Measurements from ENCODE around the gene USP17L29.
"Not testable (repeated sequence)": the region's sequence is repeated elsewhere in the genome, so short reads cannot be mapped to it uniquely, and the experiment has no call there.

USP17L29 gene, protein sequence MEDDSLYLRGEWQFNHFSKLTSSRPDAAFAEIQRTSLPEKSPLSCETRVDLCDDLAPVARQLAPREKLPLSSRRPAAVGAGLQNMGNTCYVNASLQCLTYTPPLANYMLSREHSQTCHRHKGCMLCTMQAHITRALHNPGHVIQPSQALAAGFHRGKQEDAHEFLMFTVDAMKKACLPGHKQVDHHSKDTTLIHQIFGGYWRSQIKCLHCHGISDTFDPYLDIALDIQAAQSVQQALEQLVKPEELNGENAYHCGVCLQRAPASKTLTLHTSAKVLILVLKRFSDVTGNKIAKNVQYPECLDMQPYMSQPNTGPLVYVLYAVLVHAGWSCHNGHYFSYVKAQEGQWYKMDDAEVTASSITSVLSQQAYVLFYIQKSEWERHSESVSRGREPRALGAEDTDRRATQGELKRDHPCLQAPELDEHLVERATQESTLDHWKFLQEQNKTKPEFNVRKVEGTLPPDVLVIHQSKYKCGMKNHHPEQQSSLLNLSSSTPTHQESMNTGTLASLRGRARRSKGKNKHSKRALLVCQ

GRCh38 chr4:9353338-9353737 lies at the start of gene USP17L29:
Gene USP17L29, plus strand, starts transcription at chr4:9353638. Its CDS starts 0 bp downstream, at chr4:9353638.
- DNase-seq: not testable (repeated sequence)

GRCh38 chr4:9324191-9324590 lies 29.2 kb upstream of the USP17L29 start:
- not testable (repeated sequence) for DNase-seq

GRCh38 chr4:9324865-9325264 lies 28.6 kb upstream of the USP17L29 start, which contains the start of gene USP17L24:
Gene USP17L24, plus strand, starts transcription at chr4:9325165. Its CDS starts 0 bp downstream, at chr4:9325165.
- not testable (repeated sequence) for DNase-seq

DNA sequence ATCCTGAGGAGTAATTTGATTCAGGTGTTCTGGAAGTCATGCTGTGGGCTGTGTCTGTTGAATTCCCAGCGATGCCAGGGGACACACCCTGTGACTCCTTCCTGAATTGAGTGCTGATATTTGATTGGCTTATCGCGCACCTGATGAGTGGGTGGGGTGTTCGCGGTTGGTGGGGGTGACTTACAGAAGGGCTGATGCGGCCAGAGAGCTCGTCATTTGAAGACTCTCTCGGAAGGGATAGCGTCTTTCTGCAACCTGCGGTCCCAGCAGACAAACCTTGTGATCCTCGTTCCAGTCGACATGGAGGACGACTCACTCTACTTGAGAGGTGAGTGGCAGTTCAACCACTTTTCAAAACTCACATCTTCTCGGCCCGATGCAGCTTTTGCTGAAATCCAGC lies 23.8 kb upstream of the USP17L29 start, which contains the start of gene USP17L25:
Gene USP17L25, plus strand, starts transcription at position 301 of the 400 bp plus-strand sequence. Its CDS starts 0 bp downstream, at position 301.
- DNase-seq: not testable (repeated sequence)

DNA sequence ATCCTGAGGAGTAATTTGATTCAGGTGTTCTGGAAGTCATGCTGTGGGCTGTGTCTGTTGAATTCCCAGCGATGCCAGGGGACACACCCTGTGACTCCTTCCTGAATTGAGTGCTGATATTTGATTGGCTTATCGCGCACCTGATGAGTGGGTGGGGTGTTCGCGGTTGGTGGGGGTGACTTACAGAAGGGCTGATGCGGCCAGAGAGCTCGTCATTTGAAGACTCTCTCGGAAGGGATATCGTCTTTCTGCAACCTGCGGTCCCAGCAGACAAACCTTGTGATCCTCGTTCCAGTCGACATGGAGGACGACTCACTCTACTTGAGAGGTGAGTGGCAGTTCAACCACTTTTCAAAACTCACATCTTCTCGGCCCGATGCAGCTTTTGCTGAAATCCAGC lies 19.1 kb upstream of the USP17L29 start, which contains the start of gene USP17L26:
Gene USP17L26, plus strand, starts transcription at position 301 of the 400 bp plus-strand sequence. Its CDS starts 0 bp downstream, at position 301.
- DNase-seq: not testable (repeated sequence)

GRCh38 chr4:9339103-9339502 lies 14.3 kb upstream of the USP17L29 start, which contains the start of gene USP17L5:
Gene USP17L5, plus strand, starts transcription at chr4:9339403. Its CDS starts 0 bp downstream, at chr4:9339403.
- not testable (repeated sequence) for DNase-seq

GRCh38 chr4:9343848-9344247 lies 9.6 kb upstream of the USP17L29 start, which contains the start of gene USP17L27:
Gene USP17L27, plus strand, starts transcription at chr4:9344148. Its CDS starts 0 bp downstream, at chr4:9344148.
- DNase-seq: not testable (repeated sequence)

DNA sequence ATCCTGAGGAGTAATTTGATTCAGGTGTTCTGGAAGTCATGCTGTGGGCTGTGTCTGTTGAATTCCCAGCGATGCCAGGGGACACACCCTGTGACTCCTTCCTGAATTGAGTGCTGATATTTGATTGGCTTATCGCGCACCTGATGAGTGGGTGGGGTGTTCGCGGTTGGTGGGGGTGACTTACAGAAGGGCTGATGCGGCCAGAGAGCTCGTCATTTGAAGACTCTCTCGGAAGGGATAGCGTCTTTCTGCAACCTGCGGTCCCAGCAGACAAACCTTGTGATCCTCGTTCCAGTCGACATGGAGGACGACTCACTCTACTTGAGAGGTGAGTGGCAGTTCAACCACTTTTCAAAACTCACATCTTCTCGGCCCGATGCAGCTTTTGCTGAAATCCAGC lies 4.8 kb upstream of the USP17L29 start, which contains the start of gene USP17L28:
Gene USP17L28, plus strand, starts transcription at position 301 of the 400 bp plus-strand sequence. Its CDS starts 0 bp downstream, at position 301.
- not testable (repeated sequence) for DNase-seq

GRCh38 chr4:9350866-9351265 lies 2.6 kb upstream of the USP17L29 start:
- DNase-seq: not testable (repeated sequence)

DNA sequence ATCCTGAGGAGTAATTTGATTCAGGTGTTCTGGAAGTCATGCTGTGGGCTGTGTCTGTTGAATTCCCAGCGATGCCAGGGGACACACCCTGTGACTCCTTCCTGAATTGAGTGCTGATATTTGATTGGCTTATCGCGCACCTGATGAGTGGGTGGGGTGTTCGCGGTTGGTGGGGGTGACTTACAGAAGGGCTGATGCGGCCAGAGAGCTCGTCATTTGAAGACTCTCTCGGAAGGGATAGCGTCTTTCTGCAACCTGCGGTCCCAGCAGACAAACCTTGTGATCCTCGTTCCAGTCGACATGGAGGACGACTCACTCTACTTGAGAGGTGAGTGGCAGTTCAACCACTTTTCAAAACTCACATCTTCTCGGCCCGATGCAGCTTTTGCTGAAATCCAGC lies 9.4 kb downstream of the USP17L29 start, which contains the start of gene USP17L30:
Gene USP17L30, plus strand, starts transcription at position 301 of the 400 bp plus-strand sequence. Its CDS starts 0 bp downstream, at position 301.
- DNase-seq: not testable (repeated sequence)

DNA sequence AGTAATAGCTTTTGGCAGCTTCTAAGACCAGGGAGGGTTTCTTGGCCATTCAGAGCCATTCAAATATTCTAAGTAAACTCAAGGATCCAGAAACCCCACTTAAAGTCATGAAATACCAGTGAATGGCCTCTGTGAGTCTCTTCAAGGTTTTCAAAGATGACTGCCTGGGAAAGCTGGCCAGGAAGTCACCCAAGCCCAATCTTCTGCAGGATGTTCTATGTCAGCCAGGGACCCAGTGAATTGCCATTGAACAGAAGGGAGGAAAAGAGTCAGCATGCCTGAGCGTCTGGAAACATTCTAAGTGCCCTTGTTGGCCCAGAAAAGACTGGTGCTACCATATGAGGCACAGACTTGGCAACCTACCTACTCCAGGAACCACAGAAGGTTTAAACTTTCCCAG lies 26.4 kb downstream of the USP17L29 start:
- not testable (repeated sequence) for DNase-seq

DNA sequence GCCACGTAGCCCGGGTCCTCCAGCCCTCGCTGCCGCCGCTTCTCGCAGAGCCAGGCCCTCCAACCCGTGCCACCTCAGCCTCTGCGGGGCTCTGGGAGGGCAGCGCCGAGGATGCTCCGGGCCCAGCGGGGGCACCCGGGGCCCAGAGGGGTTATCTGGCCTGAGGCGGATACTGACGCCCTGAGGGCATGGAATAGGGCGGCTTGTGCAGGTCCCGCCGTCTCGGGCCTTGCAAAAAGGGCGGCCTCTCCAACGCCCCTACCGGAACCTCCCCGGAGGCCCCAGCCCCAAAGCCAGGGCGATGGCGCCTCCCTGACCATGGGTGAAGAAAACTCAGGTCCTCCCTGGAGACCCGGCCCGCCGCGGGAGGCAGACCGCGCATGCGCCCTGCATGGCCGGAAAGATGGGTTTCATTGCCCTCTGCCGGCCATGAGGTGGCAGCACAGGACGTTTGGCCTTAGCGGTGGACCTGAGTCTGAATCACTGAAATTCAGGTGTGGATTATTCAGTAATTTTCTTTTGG lies 27.6 kb downstream of the USP17L29 start:
- DNase-seq: not testable (repeated sequence)

DNA sequence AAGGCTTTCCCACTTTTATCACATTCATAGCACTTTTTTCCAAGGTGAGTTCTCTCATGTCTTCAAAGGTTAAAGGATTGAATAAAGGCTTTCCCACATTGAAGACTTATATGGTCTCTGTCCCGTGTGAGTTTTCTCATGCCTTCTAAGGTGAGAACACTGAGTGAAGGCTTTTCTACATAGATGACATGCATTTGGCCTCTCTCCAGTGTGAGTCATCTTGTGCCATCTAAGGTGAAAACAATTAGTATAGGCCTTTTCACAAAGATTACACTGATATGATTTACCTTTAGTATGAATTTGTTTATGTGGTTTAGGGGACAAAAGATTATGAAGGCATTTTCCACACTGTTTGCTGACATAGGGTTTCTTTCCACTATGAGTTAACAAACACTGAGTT lies 30.7 kb downstream of the USP17L29 start:
- no peak for DNase-seq

- DNase-seq: not testable (repeated sequence)
Observed at GRCh38 chr4:9389001-9389400, 35.6 kb downstream of the USP17L29 start.
